GM18502 (cell line): ENCODE data around the gene METTL15.
"Not testable (repeated sequence)": the region's sequence is repeated elsewhere in the genome, so short reads cannot be mapped to it uniquely, and the experiment has no call there.

ENCODE experiments used
- ATAC-seq: cut with Tn5 transposase; IDR thresholded peaks from one replicate; pipeline ENCODE4 v1.9.1; 2021; ENCODE audit warnings: mild to moderate bottlenecking; ENCODE audit not compliant: unreplicated experiment, poor library complexity

Gene METTL15

GRCh38 chr11:28272247-28272646, 164.1 kb downstream of the METTL15 start:
- not testable (repeated sequence) for ATAC-seq

GRCh38 chr11:28274216-28274615, 166.0 kb downstream of the METTL15 start:
- peak; percentile 47 for ATAC-seq

- ATAC-seq, result no peak
These were observed 176.0 kb downstream of the METTL15 start for GRCh38 chr11:28284196-28284595.

- ATAC-seq, result no peak
These were observed 181.3 kb downstream of the METTL15 start for GRCh38 chr11:28289444-28289843.

GRCh38 chr11:28290995-28291394, 182.8 kb downstream of the METTL15 start:
- ATAC-seq, result not testable (repeated sequence)

- ATAC-seq, result peak; percentile 96
These were observed 188.2 kb downstream of the METTL15 start for GRCh38 chr11:28296426-28296825.

- ATAC-seq, result no peak
These were observed 190.0 kb downstream of the METTL15 start for GRCh38 chr11:28298209-28298608.

- ATAC-seq, result no peak
These were observed 195.4 kb downstream of the METTL15 start for GRCh38 chr11:28303477-28304191.

- no peak for ATAC-seq
These were observed 207.3 kb downstream of the METTL15 start for GRCh38 chr11:28315440-28315839.

GRCh38 chr11:28318871-28319270, 210.7 kb downstream of the METTL15 start:
- no peak for ATAC-seq

GRCh38 chr11:28323621-28324020, 215.4 kb downstream of the METTL15 start:
- ATAC-seq, result no peak

GRCh38 chr11:28332393-28332792, 224.2 kb downstream of the METTL15 start:
- ATAC-seq, result peak; percentile 60

- ATAC-seq, result no peak
These were observed 229.5 kb downstream of the METTL15 start for GRCh38 chr11:28337701-28338100.

GRCh38 chr11:28338371-28338770, 230.2 kb downstream of the METTL15 start:
- no peak for ATAC-seq

GRCh38 chr11:28339488-28339887, 231.3 kb downstream of the METTL15 start:
- no peak for ATAC-seq

GRCh38 chr11:28342716-28343115, 234.5 kb downstream of the METTL15 start:
- ATAC-seq, result no peak

- no peak for ATAC-seq
These were observed 235.4 kb downstream of the METTL15 start for GRCh38 chr11:28343304-28344233.

GRCh38 chr11:28346209-28346608, 238.0 kb downstream of the METTL15 start:
- no peak for ATAC-seq

GRCh38 chr11:28346721-28347120, 238.5 kb downstream of the METTL15 start:
- no peak for ATAC-seq

- no peak for ATAC-seq
These were observed 239.2 kb downstream of the METTL15 start for GRCh38 chr11:28347371-28347770.

GRCh38 chr11:28350216-28350615, 242.0 kb downstream of the METTL15 start:
- ATAC-seq, result no peak
